OCI-LY1 (cell line): ENCODE data around the gene PLPP1.

ENCODE experiments used
- EZH2 ChIP-seq: fragments of 200-600 bp; sonication (generic), shearing (Covaris generic); IDR thresholded peaks from 2 replicates; pipeline ENCODE4 v1.8.0; 2017; ENCODE audit warnings: borderline replicate concordance, mixed run types, mild to moderate bottlenecking, antibody characterized with exemption, low read length, moderate library complexity, mixed read lengths
- TF ChIP-seq, protein P1 (sequence below): fragments of 200-600 bp; sonication (generic), shearing (Covaris generic); IDR thresholded peaks from 2 replicates; pipeline ENCODE4 v1.5.1; 2017; ENCODE audit warnings: mild to moderate bottlenecking, antibody characterized with exemption, low read length, moderate library complexity, mixed read lengths

DNA sequence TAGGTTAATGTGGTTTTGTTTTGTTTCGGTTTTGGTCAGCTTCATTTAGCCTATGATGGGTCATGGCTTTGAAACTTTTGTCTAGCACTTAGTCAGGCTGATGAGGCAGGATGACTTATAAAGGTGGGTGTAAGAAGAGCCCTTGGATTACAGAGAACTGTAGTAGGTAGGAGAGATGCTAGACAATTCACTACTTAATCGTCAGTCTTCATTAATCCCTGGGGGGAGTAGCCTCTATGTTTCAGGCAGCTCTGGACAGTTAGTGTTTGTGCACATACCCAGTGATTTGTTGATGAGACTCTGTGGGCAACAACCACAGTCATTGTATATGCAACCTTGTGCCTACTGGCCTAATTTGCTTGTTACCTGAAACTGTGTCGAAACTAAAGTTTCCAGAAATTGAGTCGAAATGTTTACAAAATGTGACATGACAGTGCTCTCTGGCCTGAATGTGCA is 113.7 kb downstream of the PLPP1 start:
- TF ChIP-seq, protein P1, sequence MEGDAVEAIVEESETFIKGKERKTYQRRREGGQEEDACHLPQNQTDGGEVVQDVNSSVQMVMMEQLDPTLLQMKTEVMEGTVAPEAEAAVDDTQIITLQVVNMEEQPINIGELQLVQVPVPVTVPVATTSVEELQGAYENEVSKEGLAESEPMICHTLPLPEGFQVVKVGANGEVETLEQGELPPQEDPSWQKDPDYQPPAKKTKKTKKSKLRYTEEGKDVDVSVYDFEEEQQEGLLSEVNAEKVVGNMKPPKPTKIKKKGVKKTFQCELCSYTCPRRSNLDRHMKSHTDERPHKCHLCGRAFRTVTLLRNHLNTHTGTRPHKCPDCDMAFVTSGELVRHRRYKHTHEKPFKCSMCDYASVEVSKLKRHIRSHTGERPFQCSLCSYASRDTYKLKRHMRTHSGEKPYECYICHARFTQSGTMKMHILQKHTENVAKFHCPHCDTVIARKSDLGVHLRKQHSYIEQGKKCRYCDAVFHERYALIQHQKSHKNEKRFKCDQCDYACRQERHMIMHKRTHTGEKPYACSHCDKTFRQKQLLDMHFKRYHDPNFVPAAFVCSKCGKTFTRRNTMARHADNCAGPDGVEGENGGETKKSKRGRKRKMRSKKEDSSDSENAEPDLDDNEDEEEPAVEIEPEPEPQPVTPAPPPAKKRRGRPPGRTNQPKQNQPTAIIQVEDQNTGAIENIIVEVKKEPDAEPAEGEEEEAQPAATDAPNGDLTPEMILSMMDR, result no peak
- TF ChIP-seq EZH2, result no peak
